HG03139 (cell line): ENCODE results near the gene INSL4.

Experiments
- ATAC-seq: cut with Tn5 transposase; IDR thresholded peaks from one replicate; pipeline ENCODE4 v1.9.1; 2021; ENCODE audit not compliant: unreplicated experiment

INSL4 gene

GRCh38 chr9:5231212-5231611 lies at the start of gene INSL4:
Gene INSL4 (plus strand): TSS chr9:5231419. CDS start chr9:5231524, 105 bp downstream.
- no peak for ATAC-seq

GRCh38 chr9:5184776-5185175 lies 46.4 kb upstream of the INSL4 start:
- ATAC-seq: no peak

GRCh38 chr9:5185220-5185840 lies 45.9 kb upstream of the INSL4 start, which contains the start of gene INSL6:
Gene INSL6 (minus strand): TSS chr9:5185639. CDS start chr9:5185602, 37 bp downstream.
- no peak for ATAC-seq

- no peak for ATAC-seq
These were observed 44.6 kb upstream of the INSL4 start for GRCh38 chr9:5186416-5187169.

GRCh38 chr9:5188060-5188984 lies 42.9 kb upstream of the INSL4 start:
- no peak for ATAC-seq

- ATAC-seq: no peak
These were observed 39.2 kb upstream of the INSL4 start for GRCh38 chr9:5191985-5192384.

- ATAC-seq: no peak
These were observed 37.9 kb upstream of the INSL4 start for GRCh38 chr9:5193345-5193744.

GRCh38 chr9:5195463-5195862 lies 35.8 kb upstream of the INSL4 start:
- ATAC-seq: no peak

- ATAC-seq: no peak
These were observed 26.1 kb upstream of the INSL4 start for GRCh38 chr9:5205071-5205470.

- no peak for ATAC-seq
These were observed 665 bp upstream of the INSL4 start for GRCh38 chr9:5230554-5230953.

GRCh38 chr9:5263351-5264218 lies 32.4 kb downstream of the INSL4 start:
- no peak for ATAC-seq

GRCh38 chr9:5264219-5264595 lies 33.0 kb downstream of the INSL4 start:
- ATAC-seq: no peak

- ATAC-seq: no peak
These were observed 34.7 kb downstream of the INSL4 start for GRCh38 chr9:5265939-5266338.

- ATAC-seq: no peak
These were observed 38.1 kb downstream of the INSL4 start for GRCh38 chr9:5269249-5269715.

- no peak for ATAC-seq
These were observed 43.6 kb downstream of the INSL4 start for GRCh38 chr9:5274770-5275169.

- ATAC-seq: peak; percentile 68
These were observed 47.3 kb downstream of the INSL4 start for GRCh38 chr9:5278486-5278885.
